Retinal pigment epithelial cell (primary cell): ENCODE results near the gene NEK2.

Source experiments
- DNase-seq: peaks from one replicate; pipeline ENCODE4 v3.0.0-alpha.2; 2010; ENCODE audit warnings: low read depth
- H3K4me3 ChIP-seq: 2 replicates; pipeline ENCODE4 v1.5.1; 2011; ENCODE audit warnings: mild to moderate bottlenecking, low read length, control low read depth, moderate library complexity
- TF ChIP-seq, protein P1 (sequence below): conservative IDR thresholded peaks from 2 replicates; pipeline ENCODE4 v1.5.1; 2011; ENCODE audit warnings: low read depth, low read length, control low read depth, inconsistent platforms

Gene NEK2

DNA sequence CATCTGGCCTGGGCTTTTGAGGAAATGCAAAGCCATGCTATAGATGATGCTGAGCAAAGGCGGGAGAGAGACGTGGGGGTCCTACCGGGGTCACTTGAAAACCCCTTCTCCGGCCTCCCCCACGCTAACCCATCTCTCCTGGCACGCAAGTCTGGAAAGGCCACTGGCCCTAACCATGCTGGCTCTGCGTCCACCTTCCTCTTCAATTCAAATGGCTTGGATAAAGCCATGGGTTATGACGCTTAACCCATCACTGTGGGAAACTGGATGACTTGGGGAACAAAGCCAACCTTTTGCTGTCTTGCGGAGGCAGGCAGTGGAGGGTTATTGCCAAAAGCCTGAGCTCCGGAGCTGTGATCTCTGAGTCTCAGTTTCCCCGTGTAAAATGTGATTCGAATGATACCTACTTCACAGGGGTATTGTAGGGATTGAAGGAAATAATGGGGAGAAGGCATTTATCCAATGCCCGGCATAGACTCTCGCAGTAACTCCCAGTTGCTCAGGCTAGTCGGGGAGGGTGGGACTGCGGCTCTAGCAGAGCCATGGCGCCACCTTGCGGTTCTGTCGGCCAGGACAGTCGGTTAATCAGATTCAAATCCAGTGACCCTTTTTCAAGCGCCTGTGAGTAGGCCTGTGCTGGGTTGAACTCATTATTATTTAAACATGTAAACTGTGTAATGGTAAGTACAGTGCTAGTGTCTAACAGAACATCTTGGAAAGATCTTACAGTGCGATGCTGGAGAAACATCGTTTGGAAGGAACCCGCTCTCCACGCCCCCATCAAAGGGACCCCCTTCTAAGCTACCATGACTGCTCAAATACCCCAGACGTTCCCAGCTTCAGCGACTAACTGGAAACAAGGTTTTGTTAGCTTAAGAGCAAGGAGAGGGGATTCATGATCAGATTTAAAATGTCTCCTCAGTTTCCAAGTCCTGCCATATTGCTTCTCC is 20.3 kb downstream of the NEK2 start:
- TF ChIP-seq, protein P1, sequence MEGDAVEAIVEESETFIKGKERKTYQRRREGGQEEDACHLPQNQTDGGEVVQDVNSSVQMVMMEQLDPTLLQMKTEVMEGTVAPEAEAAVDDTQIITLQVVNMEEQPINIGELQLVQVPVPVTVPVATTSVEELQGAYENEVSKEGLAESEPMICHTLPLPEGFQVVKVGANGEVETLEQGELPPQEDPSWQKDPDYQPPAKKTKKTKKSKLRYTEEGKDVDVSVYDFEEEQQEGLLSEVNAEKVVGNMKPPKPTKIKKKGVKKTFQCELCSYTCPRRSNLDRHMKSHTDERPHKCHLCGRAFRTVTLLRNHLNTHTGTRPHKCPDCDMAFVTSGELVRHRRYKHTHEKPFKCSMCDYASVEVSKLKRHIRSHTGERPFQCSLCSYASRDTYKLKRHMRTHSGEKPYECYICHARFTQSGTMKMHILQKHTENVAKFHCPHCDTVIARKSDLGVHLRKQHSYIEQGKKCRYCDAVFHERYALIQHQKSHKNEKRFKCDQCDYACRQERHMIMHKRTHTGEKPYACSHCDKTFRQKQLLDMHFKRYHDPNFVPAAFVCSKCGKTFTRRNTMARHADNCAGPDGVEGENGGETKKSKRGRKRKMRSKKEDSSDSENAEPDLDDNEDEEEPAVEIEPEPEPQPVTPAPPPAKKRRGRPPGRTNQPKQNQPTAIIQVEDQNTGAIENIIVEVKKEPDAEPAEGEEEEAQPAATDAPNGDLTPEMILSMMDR, result peak; percentile 93
- no peak overlapping the region for H3K4me3 ChIP-seq
- peak; percentile 48 for DNase-seq

DNA sequence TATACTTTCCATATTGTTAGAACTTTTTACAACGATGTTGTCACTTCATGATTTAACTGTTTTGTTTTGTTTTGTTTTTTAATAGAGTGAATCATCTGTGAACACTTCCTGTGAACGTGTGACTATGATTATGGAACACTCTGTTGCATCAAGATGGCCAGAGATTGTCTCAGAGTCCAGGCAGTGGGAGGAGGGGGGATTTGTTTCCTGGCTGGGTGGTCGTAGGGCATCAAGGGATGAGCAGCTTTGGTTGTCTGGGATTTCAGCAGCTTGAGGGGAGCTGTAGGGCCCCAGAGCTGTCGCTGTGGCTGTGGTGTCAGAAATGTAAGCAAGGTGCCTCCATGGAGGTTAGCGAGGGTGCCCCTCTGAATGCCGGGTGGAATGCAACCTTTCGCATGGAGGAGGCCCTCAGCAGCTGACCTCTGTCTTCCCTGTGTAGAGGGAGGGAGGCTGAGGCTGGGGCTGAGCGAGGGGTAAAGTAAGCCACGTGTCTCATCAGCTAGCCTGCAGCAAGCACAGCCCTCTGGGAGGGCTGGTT is 21.4 kb downstream of the NEK2 start:
- H3K4me3 ChIP-seq, result no peak overlapping the region
- TF ChIP-seq, protein P1, result no peak
- no peak for DNase-seq

DNA sequence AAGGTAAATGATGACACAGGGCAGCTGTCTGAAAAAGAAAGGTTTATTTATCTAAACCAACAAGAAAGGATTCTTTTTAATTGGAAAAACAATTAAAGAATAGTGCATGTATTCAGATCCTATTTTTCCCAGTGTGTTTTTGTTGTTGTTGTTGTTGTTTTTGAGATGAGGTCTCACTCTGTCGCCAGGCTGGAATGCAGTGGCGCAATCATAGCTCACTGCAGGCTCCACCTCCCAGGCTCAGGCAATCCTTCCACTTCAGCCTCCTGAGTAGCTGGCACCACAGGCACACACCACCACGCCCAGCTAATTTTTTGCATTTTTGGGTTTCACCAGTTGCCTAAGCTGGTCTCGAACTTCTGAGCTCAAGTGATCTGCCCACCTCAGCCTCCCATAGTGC is 22.1 kb downstream of the NEK2 start:
- no peak overlapping the region for H3K4me3 ChIP-seq
- DNase-seq, result no peak
- TF ChIP-seq, protein P1, result no peak

DNA sequence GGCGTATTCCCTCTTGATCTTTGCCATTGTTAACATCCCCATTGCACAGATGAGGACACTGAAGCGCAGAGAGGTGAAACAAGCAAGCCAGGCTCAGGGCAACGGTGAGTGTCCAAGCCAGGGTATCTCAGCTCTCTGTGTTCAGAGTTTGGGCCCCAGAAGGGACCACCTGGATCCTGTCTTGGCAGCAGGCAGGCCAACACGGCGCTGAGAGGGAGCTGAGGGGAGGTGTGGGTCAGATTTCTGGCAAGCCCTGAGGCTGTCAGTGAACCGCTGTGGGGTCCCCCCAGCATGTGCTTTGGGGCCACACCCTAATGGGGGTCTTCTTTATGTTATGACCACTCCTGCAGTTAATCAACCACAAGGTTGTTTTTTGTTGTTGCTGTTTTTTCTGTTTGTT is 23.1 kb downstream of the NEK2 start:
- TF ChIP-seq, protein P1, result no peak
- no peak overlapping the region for H3K4me3 ChIP-seq
- DNase-seq, result no peak

DNA sequence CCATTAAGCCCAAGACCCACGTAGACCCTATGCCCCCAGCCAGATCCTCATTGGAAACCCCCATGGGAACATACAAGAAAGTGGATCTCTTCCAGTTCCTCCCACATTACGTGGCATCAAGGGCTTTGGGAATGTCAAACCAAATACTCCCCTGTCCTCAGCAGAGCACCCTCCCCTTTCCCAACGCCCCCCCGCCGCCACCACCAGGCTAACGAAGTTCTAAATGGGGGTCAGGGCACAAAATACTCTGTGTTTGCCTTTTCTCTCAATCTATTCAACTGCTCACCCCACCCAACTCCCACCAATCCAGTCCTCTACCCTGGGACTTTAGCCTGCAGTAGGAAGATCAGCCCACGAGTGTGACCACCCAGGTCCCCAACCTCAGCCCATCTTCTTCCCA is 24.5 kb downstream of the NEK2 start:
- TF ChIP-seq, protein P1, result no peak
- no peak overlapping the region for H3K4me3 ChIP-seq
- no peak for DNase-seq

DNA sequence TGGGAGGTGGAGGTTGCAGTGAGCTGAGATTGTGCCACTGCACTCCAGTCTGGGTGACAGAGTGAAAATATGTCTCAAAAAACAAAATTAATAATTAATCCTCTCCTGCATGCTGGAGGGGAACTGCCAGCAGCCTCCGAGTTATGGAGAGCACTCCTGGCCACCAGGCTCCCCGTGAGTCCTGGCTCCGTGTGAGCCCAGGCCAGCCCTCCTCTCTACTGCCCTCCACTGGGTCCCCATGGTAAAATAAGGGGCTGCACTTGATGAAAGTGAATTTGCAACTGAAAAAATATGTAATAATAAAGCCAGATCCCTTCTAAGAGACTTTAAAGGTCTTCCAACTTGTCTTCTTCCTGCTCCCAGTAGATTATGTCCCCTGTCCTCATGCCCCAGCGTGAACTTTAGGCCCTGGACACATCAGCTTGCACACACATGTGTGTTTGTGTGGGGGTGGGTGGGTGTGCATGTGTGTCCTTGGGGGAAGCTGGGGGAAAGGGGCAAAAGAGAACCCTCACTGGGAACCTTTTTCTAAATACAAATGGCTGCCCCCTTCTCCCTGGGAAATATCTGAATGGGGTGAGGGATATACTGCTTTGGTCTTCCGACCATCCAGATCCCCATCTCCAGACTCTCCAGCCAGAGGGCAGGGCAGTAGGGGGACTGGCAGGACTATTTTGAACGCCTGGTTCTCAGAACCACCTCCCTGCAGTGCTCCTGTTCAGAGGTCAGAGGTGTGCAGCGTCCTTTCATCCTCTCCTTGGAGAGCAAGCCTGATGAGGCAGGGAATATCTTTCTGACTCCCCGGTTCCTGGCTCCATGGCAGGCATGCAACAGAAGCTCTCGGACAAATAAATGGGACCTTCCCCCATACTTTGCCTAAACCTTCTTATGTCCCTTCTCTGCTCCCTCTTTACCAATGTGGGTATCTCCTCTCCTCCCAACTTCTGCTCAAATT is 26.2 kb downstream of the NEK2 start:
- DNase-seq, result no peak
- TF ChIP-seq, protein P1, result peak; percentile 59
- H3K4me3 ChIP-seq, result no peak overlapping the region
